Endothelial cell of umbilical vein (primary cell): Measurements from ENCODE around the gene FXYD3. TPM values are rescaled to one million over a fixed set of nuclear protein-coding genes. Genes with fewer than 3 reads are reported as not detected.

Experiments
- BruUV-seq: library from RNA; stranded (reverse); fragments of 400-500 nt; replicated peaks from 2 replicates; lab custom pipeline; 2021; lab: Mats Ljungman, UMichigan
- CTCF ChIA-PET: fragments of 300-600, 350-600 bp; sonication (Branson Sonifier 250); formaldehyde crosslinking; loops from one replicate; lab custom pipeline; 2021; ENCODE audit warnings: antibody characterized with exemption, inconsistent platforms; lab: Charles Lee
- POLR2A ChIA-PET: fragments of 300-600, 350-600 bp; sonication (Branson Sonifier 250); formaldehyde crosslinking; loops from one replicate; lab custom pipeline; 2021; ENCODE audit warnings: antibody characterized with exemption, inconsistent platforms; lab: Charles Lee
- DNase-seq: peaks from one replicate; pipeline ENCODE4 v3.0.0-alpha.2; 2011; ENCODE audit warnings: low read depth, low spot score
- FAIRE-seq: peaks from 2 replicates; lab custom pipeline; 2011; peaks lifted over from hg19 to GRCh38; lab: Jason Lieb, UNC
- H2AFZ ChIP-seq: 2 replicates; pipeline ENCODE4 v1.6.0; 2012; ENCODE audit warnings: low read depth, low read length, control low read depth, inconsistent platforms
- H3K27ac ChIP-seq: 2 replicates; pipeline ENCODE4 v1.5.1; 2011; ENCODE audit warnings: low read depth, mild to moderate bottlenecking, control low read depth, low read length, moderate library complexity; ENCODE audit not compliant: insufficient read depth
- H3K27me3 ChIP-seq, 2 experiments: 2 replicates each; pipeline versions ENCODE4 v1.6.0 to v1.6.1; 2011; ENCODE audit warnings: low read length in 2 of 2, mixed read lengths in 1 of 2; ENCODE audit not compliant: control insufficient read depth in 2 of 2, insufficient read depth in 2 of 2
- H3K36me3 ChIP-seq, 2 experiments: 2 replicates in 1 of 2; 3 replicates in 1 of 2; pipeline ENCODE4 v1.5.1; 2011; ENCODE audit warnings: low read length in 2 of 2, mild to moderate bottlenecking in 1 of 2, moderate library complexity in 1 of 2; ENCODE audit not compliant: control insufficient read depth in 2 of 2, insufficient read depth in 2 of 2; ENCODE audit errors: extremely low read depth in 1 of 2
- H3K4me1 ChIP-seq: 3 replicates; pipeline ENCODE4 v1.5.1; 2011; ENCODE audit warnings: mild to moderate bottlenecking, low read length; ENCODE audit not compliant: control insufficient read depth, insufficient read depth; ENCODE audit errors: extremely low read depth
- H3K4me2 ChIP-seq: 2 replicates; pipeline ENCODE4 v1.6.1; 2011; ENCODE audit warnings: low read length, control low read depth, mixed read lengths; ENCODE audit not compliant: insufficient read depth
- H3K4me3 ChIP-seq, 3 experiments: fragments of 200-600 bp in 1 of 3; sonication (generic), shearing (Covaris generic) in 1 of 3; replicated peaks in 1 of 3; 2 replicates each; pipeline ENCODE4 v1.5.1; 2011 to 2016; ENCODE audit warnings: control low read depth in 3 of 3, low read length in 3 of 3, mild to moderate bottlenecking in 2 of 3, inconsistent platforms in 1 of 3, low read depth in 1 of 3, moderate library complexity in 1 of 3; ENCODE audit not compliant: insufficient read depth in 1 of 3
- H3K79me2 ChIP-seq: 2 replicates; pipeline ENCODE4 v1.6.0; 2012; ENCODE audit warnings: low read length, inconsistent platforms; ENCODE audit not compliant: control insufficient read depth, insufficient read depth
- H3K9ac ChIP-seq: replicated peaks from 2 replicates; pipeline ENCODE3; 2011; ENCODE audit warnings: low read length, control low read depth; ENCODE audit not compliant: insufficient read depth; ENCODE audit errors: extremely low read depth
- H3K9me1 ChIP-seq: replicated peaks from 3 replicates; pipeline ENCODE4 v1.6.0; 2011; ENCODE audit warnings: mild to moderate bottlenecking, low read length; ENCODE audit not compliant: control insufficient read depth, insufficient read depth; ENCODE audit errors: extremely low read depth
- H3K9me3 ChIP-seq: replicated peaks from 2 replicates; pipeline ENCODE4 v1.5.1; 2012; ENCODE audit warnings: low read length, inconsistent platforms; ENCODE audit not compliant: control insufficient read depth, insufficient read depth
- H4K20me1 ChIP-seq: replicated peaks from 2 replicates; pipeline ENCODE3; 2011; ENCODE audit warnings: mild to moderate bottlenecking, low read length; ENCODE audit not compliant: control insufficient read depth, insufficient read depth; ENCODE audit errors: extremely low read depth
- CTCF ChIP-seq, 2 donors: IDR thresholded peaks; 1 replicate in 1 of 2; 2 replicates in 1 of 2; pipeline ENCODE4 v1.5.1; 2011; ENCODE audit warnings: low read length in 2 of 2, mild to moderate bottlenecking in 2 of 2, moderate library complexity in 2 of 2, control low read depth in 1 of 2, inconsistent platforms in 1 of 2, low read depth in 1 of 2; ENCODE audit not compliant: insufficient read depth in 1 of 2; ENCODE audit errors: extremely low read depth in 1 of 2
- EZH2 ChIP-seq: IDR thresholded peaks from 2 replicates; pipeline ENCODE4 v1.6.1; 2012; ENCODE audit warnings: borderline replicate concordance, low read depth, mild to moderate bottlenecking, moderate library complexity, low read length, inconsistent platforms; ENCODE audit not compliant: severe bottlenecking
- FOS ChIP-seq: IDR thresholded peaks from 2 replicates; pipeline ENCODE4 v1.6.1; 2011; ENCODE audit warnings: mild to moderate bottlenecking, low read length, moderate library complexity, borderline replicate concordance; ENCODE audit not compliant: insufficient read depth
- GATA2 ChIP-seq: IDR thresholded peaks from 2 replicates; pipeline ENCODE4 v1.7.0; 2011; ENCODE audit warnings: low read depth, mild to moderate bottlenecking, moderate library complexity, mixed read lengths, low read length; ENCODE audit not compliant: insufficient read length, insufficient read depth
- JUN ChIP-seq: IDR thresholded peaks from 2 replicates; pipeline ENCODE4 v1.6.1; 2011; ENCODE audit warnings: borderline replicate concordance, low read depth; ENCODE audit not compliant: insufficient read length, insufficient read depth
- MAX ChIP-seq: IDR thresholded peaks from 2 replicates; pipeline ENCODE4 v1.6.1; 2011; ENCODE audit not compliant: insufficient read depth, insufficient read length
- MYC ChIP-seq: IDR thresholded peaks from one replicate; pipeline ENCODE4 v1.6.1; 2011; ENCODE audit warnings: mild to moderate bottlenecking, low read depth, low read length
- POLR2A ChIP-seq: IDR thresholded peaks from 2 replicates; pipeline ENCODE4 v1.6.1; 2012; ENCODE audit warnings: low read depth, mild to moderate bottlenecking, control low read depth, low read length
- POLR2AphosphoS5 ChIP-seq: IDR thresholded peaks from 2 replicates; pipeline ENCODE4 v1.6.1; 2012; ENCODE audit warnings: low read depth, mild to moderate bottlenecking, control low read depth, low read length, moderate library complexity; ENCODE audit not compliant: insufficient read depth
- dilution Hi-C: fragments of 300-500 bp; cut with MboI; formaldehyde crosslinking; loops from one replicate; pipeline ENCODE4 v1.15.0; 2019; ENCODE audit warnings: low sequenced_read_pairs; ENCODE audit not compliant: extremely low pct_ligation_motif_present
- intact Hi-C: fragments of 100-400 bp; cut with micrococcal nuclease; formaldehyde crosslinking; loops from one replicate; pipeline ENCODE4 v1.10.0; 2022
- polyA plus RNA-seq, 4 experiments: library from polyadenylated mRNA; depleted of rRNA in 3 of 4; stranded (reverse) in 3 of 4; unstranded in 1 of 4; fragments of >200 nt; gene quantifications; 2 replicates each; pipeline versions ENCODE4 v1.2.1 to v1.2.3, GENCODE V29; 2011 to 2012; ENCODE audit warnings: missing spikeins in 1 of 4
- total RNA-seq: library from RNA; stranded (reverse); gene quantifications from 2 replicates; pipeline ENCODE4 v1.2.3, GENCODE V29; 2021

FXYD3 gene
- total and polyA plus RNA-seq, 2 donors (not counting 3 experiments of a cell fraction or from before 2014, with no cell fraction given): not detected

- intact Hi-C loops: no loop called here
- Histone ChIP-seq H3K4me1 (peaks cover 11% of the 10 kb centered on the region), H3K4me3 (no peak overlapping the region), H3K27ac (no peak overlapping the region), H4K20me1 (no peaks in the 10 kb centered on the region), H3K9me3 (peaks cover 5% of the 10 kb centered on the region), H3K4me2 (no peak overlapping the region), H3K36me3 (peaks cover 31% of the 10 kb centered on the region in 2 experiments), H3K79me2 (peaks cover 39% of the 10 kb centered on the region), H2AFZ (no peak overlapping the region), H3K27me3 (no peaks in the 10 kb centered on the region), H3K9ac (no peak overlapping the region), H3K9me1 (no peaks in the 10 kb centered on the region)
- FAIRE-seq (no peak), DNase-seq (no peak)
- ChIA-PET POLR2A (no interaction called here), CTCF (interaction anchor here (1.3 kb wide), 1 partner anchor 18 kb away, joined by 4 read pairs; no protein-coding TSS in a partner anchor)
- TF ChIP-seq FOS (no peak), JUN (no peak), CTCF (IDR thresholded peaks at IDR 0.05; ENCODE audit: extremely low read depth in 1 of 2, insufficient read depth in 1 of 2, low read depth in 1 of 2, low read length in 2 of 2) (no peak), POLR2A (no peak), POLR2AphosphoS5 (no peak), MAX (no peak), GATA2 (no peak), EZH2 (no peak), MYC (no peak)
- no TSS peak for BruUV-seq
- dilution Hi-C loops: no loop called here
Measured at GRCh38 chr19:35159606-35160005, 44.0 kb downstream of the FXYD3 start.
